A172 (cell line): Measurements from ENCODE around the gene CNTN5. TPM values are rescaled to one million over a fixed set of nuclear protein-coding genes. Genes with fewer than 3 reads are reported as not detected.

Experiments
- DNase-seq: peaks from one replicate; pipeline ENCODE4 v3.0.0-alpha.2; 2015; ENCODE audit warnings: low spot score
- total RNA-seq: library from RNA; depleted of rRNA; stranded (reverse); fragments of >200 nt; shearing (Covaris generic); gene quantifications from 2 replicates; pipeline ENCODE4 v1.2.3, GENCODE V29; 2014

CNTN5 gene
- total RNA-seq, 1 experiment from 2014 or later, result 0.12 TPM

- DNase-seq, result no peak
These were observed 593.6 kb downstream of the CNTN5 start for GRCh38 chr11:99614352-99614751.

DNA sequence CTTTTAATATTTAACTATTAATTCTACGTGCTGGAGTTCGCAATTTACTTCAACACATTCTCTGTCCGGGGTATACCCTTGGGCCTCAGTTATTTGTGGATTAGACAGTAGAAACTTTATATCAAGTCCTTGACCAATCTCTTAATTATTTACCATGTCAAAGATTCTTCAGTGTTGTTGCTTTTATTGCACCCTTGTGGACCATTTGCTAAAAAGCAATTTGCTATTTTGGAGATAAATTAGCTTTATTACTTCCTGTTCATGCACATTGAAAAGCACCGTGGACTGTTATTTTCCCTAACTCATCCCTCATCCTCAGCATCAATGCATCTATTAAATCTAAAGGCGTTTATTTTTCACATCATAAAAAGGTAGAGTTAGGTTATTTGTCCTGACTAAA lies 609.9 kb downstream of the CNTN5 start:
- DNase-seq, result no peak

- no peak for DNase-seq
These were observed 610.9 kb downstream of the CNTN5 start for GRCh38 chr11:99631618-99632017.

DNA sequence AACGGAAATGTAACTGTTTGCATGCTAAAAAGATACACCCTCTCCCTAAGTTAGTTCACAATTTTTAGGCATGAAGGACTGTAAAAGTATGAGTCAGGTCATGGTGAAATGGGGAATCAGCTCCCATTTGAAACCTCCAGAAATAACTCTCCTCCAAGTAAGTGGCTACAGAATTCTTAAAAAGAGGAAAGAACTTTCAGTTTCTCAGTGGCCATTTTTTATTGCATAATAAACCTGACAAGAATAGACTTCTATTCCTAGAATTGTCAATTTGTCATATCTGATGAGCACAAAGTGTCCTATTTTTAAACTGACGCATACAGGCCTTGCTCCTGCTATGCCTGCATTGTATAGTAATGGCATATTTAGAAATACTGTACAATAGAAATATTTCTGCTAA lies 612.2 kb downstream of the CNTN5 start:
- no peak for DNase-seq

DNA sequence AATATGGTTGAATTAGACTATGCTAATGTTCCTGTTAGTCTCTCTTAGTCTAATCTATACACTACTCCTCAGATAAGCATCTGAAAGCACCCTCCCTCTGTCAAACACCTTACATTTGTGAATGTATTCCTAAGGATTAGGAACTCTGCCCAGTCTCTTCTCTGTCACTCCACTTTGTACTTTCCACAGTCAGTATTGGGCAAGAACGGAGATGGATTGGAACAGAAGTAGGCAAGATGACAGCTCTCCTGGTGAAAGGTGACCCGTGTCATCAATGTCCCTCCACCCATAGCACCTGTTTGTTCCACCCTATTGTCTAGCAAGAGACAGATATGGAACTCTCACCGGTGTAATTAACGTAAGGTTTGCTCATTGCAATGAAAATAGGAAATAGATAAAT lies 613.8 kb downstream of the CNTN5 start:
- no peak for DNase-seq

- no peak for DNase-seq
These were observed 617.4 kb downstream of the CNTN5 start for GRCh38 chr11:99638073-99638553.

- no peak for DNase-seq
These were observed 619.9 kb downstream of the CNTN5 start for GRCh38 chr11:99640671-99641070.

- DNase-seq, result no peak
These were observed 625.2 kb downstream of the CNTN5 start for GRCh38 chr11:99645934-99646333.

DNA sequence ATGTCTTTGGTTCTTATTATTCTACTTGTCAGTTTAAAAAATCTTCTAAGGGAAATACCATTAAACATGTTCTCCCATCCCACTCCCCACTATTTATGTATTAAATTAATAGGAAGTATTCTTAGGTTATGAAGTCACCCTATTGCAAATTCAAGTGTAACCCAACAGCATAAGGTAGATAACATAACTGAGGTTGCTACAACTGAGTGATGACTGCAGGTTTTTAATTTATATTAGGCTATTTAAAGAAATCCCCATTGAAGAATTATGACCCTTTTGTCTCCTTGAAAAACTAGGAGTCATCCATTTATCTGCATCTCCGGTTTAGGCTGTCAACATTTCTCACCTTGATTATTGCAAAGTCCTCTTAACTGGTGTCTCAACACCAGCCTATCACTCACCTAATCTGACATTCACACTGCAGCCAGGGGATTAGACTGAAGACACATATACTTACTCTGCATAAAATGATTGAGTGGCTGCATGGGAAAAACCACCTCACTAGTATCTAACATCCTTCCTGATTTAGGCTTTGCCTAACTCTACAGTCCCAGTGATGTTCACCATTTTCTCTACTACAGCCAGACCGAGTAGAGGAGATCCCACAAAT lies 649.4 kb downstream of the CNTN5 start:
- no peak for DNase-seq

GRCh38 chr11:99671808-99672409 lies 651.2 kb downstream of the CNTN5 start:
- DNase-seq, result no peak

- no peak for DNase-seq
These were observed 655.5 kb downstream of the CNTN5 start for GRCh38 chr11:99676292-99676691.

DNA sequence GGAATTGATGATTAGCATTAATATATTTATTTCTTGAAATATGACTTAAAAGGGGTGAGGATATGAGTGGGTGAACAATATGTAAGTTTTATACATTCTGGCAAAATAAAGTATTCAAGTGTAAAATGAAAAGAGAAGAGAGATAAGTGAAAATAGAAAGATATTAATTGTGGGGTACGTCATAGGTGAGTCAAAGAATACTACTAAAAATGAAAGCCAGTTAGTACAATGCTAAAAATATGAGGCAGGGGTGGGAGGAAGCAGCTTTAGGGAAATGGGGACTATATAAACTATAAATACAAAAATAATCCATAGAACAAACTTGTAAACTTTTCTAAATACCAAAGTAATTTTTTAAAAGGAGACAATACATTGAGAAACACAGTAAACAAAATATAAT lies 661.4 kb downstream of the CNTN5 start:
- DNase-seq, result no peak

- DNase-seq, result no peak
These were observed 661.9 kb downstream of the CNTN5 start for GRCh38 chr11:99682646-99683045.

GRCh38 chr11:99683933-99684332 lies 663.2 kb downstream of the CNTN5 start:
- no peak for DNase-seq

- no peak for DNase-seq
These were observed 666.1 kb downstream of the CNTN5 start for GRCh38 chr11:99686838-99687237.

GRCh38 chr11:99687320-99687719 lies 666.6 kb downstream of the CNTN5 start:
- no peak for DNase-seq

DNA sequence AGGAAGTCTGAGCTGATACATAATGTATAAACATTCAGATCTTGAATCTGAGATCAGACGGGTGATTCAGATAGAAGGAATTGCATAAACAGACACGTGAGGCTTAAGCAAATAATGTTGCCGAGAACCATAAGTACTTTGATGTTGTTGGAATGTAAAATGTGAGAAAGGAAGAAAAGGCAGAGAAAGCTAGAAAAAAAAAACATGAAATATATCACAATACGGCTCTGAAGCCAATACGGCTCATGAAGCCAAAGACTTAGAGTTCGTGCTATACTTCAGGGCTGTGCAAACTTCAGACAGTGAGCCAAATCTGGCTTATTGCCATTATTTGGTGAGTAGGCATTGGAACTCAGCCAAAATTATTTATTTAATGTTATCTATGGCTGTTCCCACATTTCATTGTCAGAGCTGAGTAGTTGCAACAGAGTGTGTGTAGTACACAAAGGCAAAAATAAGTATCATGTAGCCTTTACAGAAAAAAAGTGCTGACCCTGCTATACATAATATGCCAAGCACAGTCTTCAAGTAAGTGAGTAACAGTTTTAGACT lies 673.3 kb downstream of the CNTN5 start:
- peak; percentile 38 for DNase-seq

GRCh38 chr11:99695106-99695505 lies 674.4 kb downstream of the CNTN5 start:
- DNase-seq, result no peak

DNA sequence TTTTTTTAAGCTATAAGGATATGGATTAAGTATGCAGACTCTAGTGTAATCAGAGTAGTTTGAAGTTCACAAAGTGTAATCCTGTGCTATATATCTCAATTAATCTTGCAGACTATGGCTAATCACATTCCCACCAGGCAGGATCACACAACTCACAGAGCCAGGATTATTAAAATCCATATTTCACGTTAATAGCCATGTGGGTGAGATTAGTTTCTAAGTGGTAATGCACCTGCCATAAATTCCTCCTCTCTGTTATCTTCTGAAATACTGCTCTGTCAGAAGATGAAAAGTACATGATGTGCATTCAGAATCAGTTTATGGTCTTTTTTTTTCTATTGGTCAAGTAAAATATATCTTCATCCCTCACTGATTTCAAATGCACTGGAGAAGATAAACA lies 686.1 kb downstream of the CNTN5 start:
- DNase-seq, result no peak

GRCh38 chr11:99708928-99709672 lies 688.4 kb downstream of the CNTN5 start:
- DNase-seq, result no peak

DNA sequence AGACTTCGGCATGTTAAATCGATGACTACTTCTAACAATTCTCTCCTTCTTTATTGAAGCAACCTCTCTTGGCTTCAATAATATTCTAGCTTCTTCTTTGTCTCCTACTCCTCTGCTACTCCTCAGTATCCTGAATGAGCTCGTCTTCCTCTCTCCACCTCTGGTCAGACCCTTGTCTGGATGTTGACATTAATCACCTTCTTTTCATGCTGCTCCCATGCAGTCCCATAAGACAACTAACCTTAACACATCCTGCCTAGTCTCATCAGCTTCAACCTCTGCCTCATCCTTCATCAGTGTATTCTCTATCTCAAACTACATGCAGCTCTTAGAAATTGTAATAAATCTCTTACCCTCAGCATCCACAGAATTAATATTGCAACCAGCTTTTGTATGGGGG lies 695.6 kb downstream of the CNTN5 start:
- DNase-seq, result no peak

DNA sequence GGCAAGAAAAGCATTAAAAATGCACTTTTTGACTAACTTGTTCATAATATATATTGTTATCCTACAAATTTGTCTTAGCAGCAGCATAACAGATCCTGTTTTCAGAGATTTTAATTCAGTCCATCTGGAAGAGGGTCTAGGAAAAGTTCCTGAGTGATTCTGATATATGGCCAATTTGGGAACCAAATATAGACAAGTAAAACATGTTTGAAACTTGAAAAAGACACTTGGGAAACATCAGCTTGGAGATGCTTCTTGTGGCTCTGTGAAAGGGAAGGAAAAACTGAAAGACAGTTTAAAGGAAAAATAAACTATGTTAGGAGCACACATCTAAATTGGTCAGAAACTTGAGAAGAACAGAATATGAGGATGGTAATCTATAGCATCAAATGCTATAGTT lies 697.5 kb downstream of the CNTN5 start:
- no peak for DNase-seq
